HL-60 (cell line): ENCODE data around the gene HELZ.

Source experiments
- POLR2AphosphoS5 ChIP-seq: IDR thresholded peaks from 2 replicates; pipeline ENCODE4 v1.6.1; 2012; ENCODE audit warnings: low read depth
- TF ChIP-seq, protein P1 (sequence below): IDR thresholded peaks from one replicate; pipeline ENCODE4 v1.5.1; 2011; ENCODE audit warnings: low read length, control low read depth, inconsistent platforms; ENCODE audit not compliant: insufficient read depth
- TF ChIP-seq, protein P2 (sequence below): IDR thresholded peaks from 2 replicates; pipeline ENCODE4 v1.6.1; 2012; ENCODE audit warnings: low read depth; ENCODE audit not compliant: insufficient replicate concordance

DNA sequence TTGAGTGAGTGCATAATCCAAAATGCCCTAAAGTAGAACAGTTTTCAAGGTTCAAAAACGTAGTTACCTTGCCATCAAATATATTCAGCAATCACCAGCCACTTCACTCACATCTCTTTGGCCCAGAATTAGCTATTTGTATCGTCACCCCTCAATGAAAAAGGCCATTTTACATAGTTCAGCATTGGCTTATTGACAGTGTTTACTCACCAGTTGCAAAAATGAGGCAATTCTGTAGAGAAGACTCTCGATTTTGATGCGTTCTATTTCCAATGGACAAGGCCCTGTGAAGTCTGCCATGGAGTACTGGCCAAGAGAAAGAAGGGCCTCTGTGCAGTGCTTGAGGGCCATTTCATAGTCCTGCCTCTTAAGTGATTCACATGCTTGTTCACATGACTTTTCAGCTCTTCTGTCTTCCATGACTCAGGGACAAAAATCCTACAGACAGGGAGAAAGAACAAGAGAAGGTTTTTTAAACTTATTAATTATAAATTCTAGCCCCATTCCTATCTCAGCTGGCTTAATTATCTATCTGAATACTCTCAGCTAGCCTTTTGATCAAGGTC lies 26.5 kb downstream of the HELZ start:
- TF ChIP-seq, protein P1, sequence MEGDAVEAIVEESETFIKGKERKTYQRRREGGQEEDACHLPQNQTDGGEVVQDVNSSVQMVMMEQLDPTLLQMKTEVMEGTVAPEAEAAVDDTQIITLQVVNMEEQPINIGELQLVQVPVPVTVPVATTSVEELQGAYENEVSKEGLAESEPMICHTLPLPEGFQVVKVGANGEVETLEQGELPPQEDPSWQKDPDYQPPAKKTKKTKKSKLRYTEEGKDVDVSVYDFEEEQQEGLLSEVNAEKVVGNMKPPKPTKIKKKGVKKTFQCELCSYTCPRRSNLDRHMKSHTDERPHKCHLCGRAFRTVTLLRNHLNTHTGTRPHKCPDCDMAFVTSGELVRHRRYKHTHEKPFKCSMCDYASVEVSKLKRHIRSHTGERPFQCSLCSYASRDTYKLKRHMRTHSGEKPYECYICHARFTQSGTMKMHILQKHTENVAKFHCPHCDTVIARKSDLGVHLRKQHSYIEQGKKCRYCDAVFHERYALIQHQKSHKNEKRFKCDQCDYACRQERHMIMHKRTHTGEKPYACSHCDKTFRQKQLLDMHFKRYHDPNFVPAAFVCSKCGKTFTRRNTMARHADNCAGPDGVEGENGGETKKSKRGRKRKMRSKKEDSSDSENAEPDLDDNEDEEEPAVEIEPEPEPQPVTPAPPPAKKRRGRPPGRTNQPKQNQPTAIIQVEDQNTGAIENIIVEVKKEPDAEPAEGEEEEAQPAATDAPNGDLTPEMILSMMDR = no peak
- TF ChIP-seq POLR2AphosphoS5 = no peak
- TF ChIP-seq, protein P2, sequence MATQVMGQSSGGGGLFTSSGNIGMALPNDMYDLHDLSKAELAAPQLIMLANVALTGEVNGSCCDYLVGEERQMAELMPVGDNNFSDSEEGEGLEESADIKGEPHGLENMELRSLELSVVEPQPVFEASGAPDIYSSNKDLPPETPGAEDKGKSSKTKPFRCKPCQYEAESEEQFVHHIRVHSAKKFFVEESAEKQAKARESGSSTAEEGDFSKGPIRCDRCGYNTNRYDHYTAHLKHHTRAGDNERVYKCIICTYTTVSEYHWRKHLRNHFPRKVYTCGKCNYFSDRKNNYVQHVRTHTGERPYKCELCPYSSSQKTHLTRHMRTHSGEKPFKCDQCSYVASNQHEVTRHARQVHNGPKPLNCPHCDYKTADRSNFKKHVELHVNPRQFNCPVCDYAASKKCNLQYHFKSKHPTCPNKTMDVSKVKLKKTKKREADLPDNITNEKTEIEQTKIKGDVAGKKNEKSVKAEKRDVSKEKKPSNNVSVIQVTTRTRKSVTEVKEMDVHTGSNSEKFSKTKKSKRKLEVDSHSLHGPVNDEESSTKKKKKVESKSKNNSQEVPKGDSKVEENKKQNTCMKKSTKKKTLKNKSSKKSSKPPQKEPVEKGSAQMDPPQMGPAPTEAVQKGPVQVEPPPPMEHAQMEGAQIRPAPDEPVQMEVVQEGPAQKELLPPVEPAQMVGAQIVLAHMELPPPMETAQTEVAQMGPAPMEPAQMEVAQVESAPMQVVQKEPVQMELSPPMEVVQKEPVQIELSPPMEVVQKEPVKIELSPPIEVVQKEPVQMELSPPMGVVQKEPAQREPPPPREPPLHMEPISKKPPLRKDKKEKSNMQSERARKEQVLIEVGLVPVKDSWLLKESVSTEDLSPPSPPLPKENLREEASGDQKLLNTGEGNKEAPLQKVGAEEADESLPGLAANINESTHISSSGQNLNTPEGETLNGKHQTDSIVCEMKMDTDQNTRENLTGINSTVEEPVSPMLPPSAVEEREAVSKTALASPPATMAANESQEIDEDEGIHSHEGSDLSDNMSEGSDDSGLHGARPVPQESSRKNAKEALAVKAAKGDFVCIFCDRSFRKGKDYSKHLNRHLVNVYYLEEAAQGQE = no peak
